NCI-H1105 (cell line): ENCODE data around the gene FAM120B.

Experiments used
- DNase-seq: peaks from one replicate; lab custom pipeline; 2025; lab: John Stamatoyannopoulos, UW

Gene FAM120B

DNA sequence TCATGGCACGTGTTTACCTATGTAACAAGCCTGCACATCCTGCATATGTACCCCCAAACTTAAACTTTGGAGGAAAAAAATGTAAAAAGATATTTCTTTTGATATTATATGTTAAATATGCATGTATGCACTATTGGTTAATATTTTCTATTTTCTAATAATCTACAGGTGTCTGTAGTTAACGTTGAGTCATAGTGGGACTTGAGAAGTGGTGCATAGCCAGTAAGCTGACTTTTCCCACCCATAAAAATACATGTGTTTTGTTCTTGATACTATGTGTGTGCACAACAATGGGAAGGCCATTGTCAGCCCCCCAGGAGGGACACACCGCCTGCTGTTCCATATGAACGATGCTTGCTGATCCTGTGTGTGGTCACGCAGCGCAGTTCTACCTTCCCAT, 49.1 kb downstream of the FAM120B start:
- DNase-seq, result no peak

DNA sequence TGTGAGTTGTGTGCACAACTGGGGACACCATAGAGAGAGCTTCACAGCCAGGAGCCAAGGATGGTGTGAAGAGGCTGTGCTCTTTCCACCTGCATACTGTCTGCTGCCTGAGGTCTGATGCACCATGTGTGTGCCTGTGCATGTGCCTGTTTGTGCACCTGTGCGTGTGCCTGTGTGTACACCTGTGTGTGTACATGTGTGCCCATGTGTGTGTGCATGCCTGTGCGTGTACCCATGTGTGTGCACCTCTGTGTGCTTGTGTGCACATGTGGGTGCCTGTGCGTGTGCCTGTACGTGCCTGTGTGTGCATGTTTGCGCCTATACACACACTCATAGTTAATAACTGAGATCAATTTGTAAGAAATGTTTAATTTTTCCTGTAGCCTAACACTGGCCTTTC, 51.3 kb downstream of the FAM120B start:
- DNase-seq, result no peak

DNA sequence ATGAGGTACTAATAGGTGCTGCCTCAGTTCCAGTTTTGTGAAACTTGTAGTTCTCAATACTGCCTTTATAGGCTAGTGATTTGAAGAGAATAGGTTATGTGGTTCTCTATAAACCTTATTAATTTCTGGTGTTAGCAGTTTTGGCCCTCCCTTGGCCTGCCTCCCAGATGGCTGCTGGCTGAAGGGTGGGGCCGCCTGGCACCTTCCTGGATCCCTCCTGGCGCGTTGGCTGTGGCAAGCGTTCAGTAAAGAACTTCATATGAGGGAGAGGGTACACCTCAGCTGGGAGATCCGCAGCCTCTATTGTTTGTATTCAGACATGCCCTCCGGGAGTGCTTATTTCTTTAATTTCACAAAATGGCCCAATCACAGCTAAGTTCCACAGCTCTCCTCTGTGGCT, 51.9 kb downstream of the FAM120B start:
- DNase-seq, result no peak

DNA sequence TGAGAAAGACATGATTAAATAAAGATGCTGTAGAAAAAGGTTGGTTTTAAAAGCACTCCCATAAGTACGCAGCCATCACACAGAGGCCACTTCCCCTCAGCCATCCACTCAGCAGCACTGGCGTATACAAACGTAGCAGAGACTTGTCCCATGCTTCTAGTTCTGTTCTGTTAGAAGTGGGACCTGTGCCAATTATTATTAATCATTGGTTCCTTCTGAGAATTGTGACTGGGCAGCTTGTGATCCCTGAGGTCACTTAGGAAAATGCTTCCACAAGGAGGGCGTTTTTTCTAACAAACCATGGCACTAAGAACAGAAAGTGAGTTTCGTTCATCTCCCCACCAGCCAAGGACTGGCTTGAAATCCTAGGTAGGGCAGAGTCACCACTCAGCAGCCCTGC, 53.9 kb downstream of the FAM120B start:
- DNase-seq, result no peak

DNA sequence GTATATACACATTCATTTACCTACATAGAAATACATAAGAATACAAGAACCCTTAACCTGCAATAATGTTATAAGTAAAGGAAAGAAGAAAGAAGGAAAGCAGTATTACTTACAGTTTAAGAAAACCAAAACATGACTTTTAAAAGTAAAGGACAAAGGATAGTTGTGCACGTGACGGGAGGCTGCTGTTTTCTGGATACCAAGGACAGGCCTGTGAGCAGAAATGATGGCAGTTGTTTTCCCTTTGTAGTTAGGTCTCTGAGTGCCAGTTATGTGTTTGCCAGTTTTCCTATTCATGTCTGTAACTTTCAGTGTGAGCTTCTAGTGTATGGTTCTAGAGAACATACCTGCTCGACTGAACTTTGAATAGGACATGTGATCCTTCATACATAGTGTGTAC, 54.8 kb downstream of the FAM120B start:
- no peak for DNase-seq

DNA sequence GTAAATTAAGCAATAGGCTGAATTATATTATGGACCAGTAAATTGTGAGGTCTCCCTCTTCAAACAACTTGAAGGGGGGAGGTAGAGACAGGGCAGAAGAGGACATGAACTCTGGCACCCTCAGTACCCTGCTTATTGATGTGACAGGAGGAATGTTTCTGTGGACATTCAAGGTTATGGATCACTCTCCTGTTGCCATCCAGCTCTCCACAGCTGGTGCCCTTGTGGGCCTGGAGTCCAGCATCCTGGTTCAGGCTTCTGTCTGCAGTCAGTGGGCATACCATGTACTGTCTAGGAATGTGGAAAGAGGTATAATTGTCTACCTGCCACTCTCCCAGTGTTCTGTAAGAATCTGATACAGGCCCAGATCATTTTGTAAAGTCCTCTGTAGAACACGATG, 55.6 kb downstream of the FAM120B start:
- no peak for DNase-seq

DNA sequence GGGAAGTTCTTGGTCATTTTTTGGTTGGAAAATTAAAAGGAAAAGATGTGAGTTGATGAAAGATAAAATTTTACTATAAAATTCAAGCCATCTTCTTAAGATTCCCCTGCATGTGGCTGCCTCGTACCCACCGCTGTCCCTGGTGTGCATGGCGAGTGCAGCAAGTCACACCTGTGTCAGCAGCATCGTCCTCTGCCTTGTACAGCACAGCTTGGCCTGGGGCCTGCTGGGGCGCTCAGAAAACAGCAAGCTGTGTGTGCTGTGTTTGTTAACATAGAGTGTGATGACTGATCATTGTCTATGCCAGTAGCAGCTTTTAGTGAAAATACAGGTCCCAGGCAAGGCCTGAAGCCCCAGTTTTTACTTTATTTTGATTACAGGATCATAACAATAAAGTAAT, 56.7 kb downstream of the FAM120B start:
- DNase-seq, result no peak

DNA sequence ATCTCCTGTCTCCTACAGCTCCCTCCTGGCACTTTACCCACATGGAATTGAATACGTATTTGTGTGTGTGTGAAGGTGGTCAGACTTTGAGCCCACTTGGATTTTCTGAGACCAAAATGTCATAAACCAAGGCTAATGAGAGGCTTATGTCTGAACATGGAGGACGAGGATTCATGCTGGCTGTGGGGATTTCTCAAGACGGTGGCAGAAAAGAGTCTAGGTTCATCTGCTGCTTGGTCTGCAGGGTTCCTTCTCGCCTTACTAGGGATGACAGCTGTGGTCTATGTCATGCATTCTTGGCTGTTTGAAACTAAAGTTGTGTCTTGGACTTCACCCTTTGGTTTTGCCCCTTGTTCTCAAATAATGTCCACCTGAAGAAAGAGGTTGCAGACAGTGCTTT, 58.6 kb downstream of the FAM120B start:
- DNase-seq, result no peak

DNA sequence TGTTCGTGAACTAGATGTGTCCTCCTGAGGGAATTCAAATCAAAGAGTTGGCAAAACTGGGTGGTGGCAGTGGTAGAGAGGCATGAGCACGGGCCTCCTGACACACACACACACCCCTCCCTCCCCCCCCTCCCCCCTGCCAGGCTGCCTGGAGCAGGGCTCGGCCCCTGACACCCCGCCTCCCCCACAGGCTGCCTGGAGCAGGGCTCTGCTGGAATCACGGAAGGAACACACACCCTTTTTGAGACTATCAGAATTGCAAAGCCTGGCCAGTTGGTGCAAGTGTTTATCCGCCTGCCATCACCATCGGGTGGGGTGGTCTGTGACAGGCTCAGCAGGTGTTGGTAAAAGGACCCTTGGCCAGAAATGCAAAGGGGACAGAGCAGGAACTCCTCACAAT, 59.0 kb downstream of the FAM120B start:
- DNase-seq, result no peak

DNA sequence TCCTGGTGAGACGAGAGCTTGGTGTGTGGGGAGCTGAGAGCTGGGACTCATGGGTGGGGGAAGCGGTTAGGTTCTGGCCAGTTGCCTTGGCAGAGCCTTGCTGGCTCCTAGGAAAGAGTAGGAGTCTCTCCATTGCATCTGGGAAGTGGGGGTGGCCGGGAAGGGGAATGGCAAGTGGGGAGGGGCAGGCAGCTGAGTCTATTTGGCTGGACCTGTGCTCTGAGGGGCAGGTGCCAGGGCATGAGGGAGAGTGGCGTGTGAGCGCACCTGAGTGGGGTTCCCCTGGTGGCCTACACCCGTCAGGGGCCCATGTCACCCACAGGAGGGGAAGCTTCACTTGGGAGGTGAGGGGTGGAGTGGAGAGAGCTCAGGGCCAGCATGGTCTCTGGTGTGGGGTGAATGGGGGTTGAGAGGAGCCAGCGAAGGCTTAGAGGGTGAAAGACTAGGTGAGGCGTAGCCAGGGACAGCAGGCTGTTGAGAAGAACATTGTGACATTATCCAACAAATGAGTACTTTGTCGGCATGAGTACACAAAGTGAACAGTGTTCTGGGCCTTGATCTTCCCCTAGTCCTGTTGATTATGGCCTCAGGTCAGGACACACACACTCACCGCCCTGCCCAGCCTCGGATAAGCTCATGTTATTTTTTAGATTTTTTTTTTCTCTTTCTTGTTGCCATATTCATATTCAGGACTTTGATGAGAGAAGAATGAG, 59.8 kb downstream of the FAM120B start:
- DNase-seq, result no peak

DNA sequence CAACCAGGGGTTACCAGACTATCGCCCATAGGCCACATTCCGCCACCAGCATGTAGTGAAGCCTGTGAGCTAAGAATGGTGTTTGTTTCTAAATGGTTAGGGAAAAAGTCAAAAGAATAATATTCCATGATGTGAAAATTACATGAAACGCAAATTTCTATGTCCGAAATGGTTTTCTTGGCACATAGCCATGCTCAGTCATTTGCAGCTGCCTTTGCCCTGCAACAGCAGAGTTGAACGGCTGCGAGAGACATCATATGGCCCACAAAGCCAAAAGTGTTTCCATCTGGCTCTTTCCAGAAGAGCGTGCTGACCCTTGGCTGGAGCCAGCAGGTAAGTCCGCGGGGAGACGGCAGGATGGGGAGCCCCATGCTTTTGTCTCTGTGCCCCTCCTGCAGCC, 60.7 kb downstream of the FAM120B start:
- peak; percentile 32 for DNase-seq

DNA sequence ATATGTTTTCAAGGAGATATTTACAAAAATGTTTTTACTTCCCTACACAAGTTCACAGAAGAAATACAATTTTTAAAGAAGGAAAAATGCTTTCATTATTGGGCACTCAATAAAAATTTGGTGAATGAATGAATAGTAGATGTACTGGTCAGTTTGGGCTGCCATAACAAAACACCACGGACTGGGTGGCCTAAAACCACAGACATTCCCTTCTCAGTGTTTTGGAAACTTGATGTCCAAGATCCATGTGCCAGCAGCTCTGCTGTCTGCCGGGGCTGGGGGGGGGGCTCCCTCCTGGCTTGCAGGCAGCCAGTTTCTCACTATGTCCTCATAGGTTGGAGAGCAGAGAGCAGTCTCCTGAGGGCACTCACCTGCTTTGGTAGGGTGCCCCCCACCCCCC, 62.0 kb downstream of the FAM120B start:
- DNase-seq, result no peak

DNA sequence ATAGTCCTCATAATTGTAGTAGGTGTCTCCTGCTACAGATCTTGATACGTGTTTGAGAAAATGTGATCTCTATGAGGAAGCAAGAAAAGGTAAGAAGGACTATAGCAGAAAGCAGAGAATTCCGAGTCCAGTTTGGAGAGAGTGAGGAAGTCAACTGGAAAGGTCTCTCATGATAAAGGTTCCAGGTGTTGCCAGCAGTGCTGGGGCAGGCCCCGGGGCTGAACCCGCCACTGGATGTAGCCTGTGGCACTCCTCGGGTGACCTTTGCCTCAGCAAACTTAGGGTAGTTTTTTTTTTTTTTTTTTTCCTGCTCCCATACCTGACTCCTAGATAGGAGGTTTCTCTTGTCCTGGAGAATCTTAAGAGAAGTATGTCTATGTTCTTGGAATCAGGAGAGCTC, 62.8 kb downstream of the FAM120B start:
- no peak for DNase-seq

DNA sequence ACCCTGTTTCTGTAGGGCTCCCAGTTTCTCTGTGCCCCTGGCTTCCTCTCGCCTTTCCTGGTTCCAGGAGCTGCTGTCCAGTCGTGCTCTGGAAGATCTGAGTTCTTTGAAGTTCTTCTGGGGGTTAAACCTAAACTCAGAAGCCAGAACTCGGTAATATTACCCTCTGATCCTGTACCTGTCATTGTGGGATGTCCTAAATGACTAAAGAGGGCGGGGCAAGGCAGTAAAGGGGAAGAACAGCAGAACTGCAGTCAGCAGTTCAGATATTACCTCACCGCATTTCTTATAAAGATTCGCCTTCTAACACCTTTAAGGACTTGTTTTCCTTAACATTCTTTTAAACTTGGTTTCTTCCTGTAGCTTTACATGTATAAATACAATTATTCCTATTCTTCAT, 63.9 kb downstream of the FAM120B start:
- no peak for DNase-seq

DNA sequence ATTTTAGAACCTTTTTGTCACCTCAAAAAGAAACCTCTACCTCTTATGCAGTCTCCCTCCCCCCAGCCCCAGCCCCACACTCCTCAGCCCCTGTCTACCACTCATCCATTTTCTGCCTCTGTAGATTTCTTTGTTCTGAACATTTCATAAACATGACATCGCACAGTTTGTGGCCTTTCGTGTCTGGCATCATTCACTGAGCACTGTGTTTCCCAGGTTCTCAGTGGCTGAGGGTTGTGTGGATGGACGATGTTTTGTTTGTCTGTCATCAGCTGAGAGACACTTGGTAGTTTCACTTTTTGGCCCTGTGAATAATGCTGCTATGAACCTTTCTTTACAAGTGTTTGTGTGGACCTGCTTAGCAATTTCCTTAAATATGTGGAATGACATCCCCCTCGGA, 64.5 kb downstream of the FAM120B start:
- no peak for DNase-seq

DNA sequence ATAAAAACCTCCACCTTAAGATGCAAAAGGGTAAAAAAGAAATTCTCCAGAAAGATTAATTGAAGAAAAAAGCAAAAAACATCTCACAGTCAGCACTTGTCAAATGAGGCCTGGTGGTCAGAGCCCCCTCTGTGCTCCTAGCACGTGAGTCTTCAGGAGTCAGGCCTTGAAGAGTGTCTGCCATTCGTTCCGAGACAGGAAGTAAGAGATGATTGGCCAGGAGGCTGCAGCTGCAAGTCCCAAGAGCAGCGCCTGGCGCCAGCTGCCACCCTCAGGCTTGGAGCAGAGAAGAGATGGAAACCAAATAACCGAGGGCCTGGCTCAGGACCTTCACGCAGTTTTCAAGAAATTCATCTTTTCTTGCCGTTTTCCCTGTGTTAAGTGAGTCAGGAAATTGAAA, 65.0 kb downstream of the FAM120B start:
- DNase-seq, result no peak

DNA sequence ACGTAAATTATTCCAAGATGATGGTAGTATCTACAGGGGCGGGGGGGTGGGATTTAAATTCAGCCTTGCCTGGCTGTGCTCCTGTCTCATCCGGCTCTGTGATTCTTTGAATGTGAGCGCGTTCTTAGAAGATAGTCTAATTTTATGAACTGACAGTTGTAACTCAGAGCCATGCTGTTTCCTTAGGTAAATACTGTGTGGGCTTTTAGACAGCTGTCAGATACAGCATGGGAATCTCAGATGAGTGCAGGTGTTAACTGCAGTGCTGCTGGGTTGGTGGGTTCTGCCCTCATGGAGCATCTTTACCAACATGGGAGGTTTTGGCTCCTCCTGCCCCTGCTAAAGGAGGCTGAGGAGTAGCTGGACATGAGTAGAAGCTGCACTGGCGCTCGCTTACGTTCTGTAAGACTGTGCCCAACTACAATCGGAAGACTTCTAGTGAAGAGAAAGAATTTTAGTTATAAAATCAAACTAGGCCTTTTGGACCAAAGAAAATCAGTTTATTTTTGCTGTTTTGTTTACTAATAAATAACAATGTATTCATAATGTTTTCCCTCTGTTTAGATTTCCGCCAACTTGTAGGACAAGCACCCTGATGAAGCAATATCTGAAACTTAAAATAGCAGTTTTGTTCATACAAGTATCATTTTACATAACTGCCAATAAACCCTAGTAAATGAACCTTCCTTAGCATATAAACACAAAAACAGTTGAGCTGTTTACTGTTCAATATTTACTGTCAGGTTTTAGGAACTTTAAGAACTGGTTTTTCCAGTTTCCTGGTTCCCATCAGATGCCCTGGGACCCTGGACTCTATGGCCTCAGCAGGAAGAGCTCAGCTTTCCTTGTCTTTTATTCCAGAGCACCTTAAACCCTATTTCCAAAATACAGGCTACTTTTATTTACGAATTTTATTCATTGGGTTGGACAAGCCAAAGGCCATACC, 66.1 kb downstream of the FAM120B start:
- DNase-seq, result no peak

DNA sequence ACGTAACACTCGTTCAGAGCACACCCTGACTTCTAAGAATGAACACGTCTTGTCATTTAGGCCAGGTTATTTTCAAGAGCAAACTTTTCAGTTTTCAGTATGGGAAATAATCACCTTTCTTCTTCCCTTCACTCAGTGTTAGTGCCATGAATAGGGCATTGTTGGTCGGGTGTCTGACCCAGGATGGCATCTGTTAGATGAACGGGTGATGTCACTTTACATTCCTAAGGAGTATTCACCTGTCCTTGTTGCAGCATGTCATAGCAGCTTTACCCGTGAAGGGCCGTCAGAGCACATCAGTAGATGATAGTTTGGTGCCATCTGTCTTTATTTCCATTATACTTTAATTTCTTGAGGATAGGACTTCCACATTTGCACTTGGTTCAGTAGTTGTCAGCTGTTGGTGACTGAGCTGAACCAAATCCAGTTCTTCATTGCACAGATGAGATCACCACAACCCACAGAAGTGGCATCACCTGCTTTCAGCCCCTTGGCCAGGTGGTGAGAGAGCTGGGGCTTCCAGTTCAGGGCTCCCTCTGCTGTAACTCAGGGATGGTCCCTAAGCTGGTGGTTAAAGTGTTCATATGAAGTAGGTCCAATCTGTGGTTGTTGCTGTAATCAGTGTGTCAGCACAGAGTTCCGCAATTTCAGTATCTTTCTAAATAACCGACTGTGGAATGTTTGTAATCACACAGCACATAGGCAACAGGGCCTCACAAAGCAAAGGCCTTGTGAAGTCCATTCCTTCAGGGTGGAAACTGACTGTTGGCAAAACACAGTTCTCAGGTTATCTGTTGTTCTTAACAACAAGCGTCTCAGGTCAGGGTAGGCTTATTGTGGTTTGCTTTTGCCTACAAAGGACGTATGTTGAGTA, 68.2 kb downstream of the FAM120B start:
- no peak for DNase-seq

DNA sequence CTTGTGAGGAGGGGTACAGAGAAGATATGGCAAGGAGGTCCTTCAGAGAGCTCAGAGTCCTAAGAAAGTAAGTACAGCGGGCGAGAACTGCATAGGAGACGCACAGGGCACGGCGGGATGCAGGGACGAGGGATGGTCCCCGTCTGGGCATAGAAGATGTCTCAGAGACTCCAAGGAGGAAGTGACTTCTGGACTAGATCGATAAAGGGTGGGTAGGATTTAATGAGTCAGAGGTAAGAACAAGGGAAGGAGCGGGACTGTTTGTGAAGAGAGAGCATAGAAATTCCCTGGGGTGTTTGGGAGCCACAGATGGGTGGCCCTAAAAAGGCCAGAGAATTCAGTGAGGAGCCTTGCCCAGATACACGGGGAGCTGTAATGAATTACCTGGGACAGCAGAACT, 69.1 kb downstream of the FAM120B start:
- DNase-seq, result no peak

DNA sequence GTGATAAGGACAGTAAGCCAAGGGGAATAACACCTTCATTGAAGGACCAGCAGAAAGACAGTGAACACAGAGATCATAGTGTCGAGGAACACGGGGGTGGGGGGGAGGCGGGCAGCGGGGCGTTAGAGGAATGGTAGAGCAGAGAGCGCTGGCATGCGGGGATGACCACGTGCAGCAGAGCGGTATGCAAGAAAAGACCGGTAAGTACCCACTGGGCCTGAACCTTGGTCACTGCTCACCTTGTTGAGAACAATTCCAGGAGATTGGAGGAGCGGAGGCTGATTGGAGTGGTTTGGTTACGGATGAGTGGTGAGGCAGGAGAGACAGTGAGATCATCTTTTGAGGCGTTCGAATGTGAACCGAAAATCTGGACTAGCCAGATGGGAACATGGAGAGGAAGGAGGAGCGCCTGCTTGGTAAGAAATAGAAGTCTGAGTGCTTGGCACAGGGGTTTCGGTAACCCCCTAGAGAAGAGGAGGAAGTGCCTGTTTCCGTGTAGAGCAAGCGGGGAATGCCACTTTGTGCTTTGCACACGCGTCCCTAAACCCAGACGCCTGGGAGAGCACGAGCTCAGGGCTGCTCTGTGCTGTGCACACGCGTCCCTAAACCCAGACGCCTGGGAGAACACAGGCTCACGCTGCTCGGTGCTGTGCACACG, 70.0 kb downstream of the FAM120B start:
- DNase-seq, result no peak

DNA sequence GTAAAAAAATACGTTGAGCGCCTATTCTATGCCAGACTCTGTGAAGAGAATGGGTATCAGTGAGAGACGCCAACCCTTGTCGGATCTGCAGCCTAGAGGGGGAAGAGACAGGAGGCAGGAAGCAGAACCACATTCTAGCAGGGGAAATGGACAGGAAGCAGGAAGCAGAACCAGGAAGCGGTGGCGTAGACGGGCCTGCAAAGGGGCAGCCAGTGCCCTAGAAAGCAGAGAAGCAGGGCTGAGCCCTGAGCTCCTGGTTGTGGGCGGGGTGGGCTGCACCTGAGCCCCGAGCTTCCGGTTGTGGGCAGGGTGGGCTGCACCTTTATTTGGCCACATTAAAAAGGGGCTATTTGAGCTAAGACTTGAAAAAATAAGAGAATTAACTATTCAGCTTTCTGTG, 71.9 kb downstream of the FAM120B start:
- DNase-seq, result no peak

DNA sequence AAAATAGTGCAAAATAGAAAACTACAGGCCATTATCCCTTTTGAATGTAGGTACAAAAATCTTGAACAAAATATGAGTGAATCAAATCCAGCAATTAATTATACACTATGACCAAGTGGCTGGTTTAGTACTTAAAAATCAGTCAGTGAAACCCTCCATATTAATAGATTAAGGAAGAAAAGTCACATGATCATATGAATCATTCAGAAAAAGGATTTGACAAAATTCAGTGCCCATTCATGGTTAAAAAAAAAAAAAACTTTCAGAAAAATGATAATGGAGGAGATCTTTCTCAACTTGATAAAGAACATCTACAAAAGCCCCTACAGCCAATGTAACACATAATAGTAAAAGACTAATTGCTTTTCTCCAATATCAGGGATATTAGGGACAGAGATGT, 75.0 kb downstream of the FAM120B start:
- DNase-seq, result no peak
